DMS153 treated with DMSO at 0.1 percent for 48 hours (cell line): ENCODE results near the gene EPHA2.
"Not testable (repeated sequence)": the region's sequence is repeated elsewhere in the genome, so short reads cannot be mapped to it uniquely, and the experiment has no call there.

Source experiments
- DNase-seq: peaks from one replicate; lab custom pipeline; 2025; ENCODE audit not compliant: unreplicated experiment; lab: John Stamatoyannopoulos, UW

EPHA2 gene

GRCh38 chr1:16122350-16122881 is 33.5 kb downstream of the EPHA2 start:
- no peak for DNase-seq

- peak; percentile 20 for DNase-seq
Observed at GRCh38 chr1:16120940-16121410, 34.9 kb downstream of the EPHA2 start.

- no peak for DNase-seq
Observed at GRCh38 chr1:16120407-16120806, 35.5 kb downstream of the EPHA2 start.

GRCh38 chr1:16119926-16120325 is 35.9 kb downstream of the EPHA2 start:
- no peak for DNase-seq

- DNase-seq: no peak
Observed at GRCh38 chr1:16119504-16119903, 36.4 kb downstream of the EPHA2 start.

GRCh38 chr1:16118706-16119105 is 37.2 kb downstream of the EPHA2 start:
- DNase-seq: no peak

GRCh38 chr1:16117936-16118335 is 37.9 kb downstream of the EPHA2 start:
- DNase-seq: no peak

- no peak for DNase-seq
Observed at GRCh38 chr1:16117369-16117768, 38.5 kb downstream of the EPHA2 start.

GRCh38 chr1:16116625-16117024 is 39.2 kb downstream of the EPHA2 start:
- no peak for DNase-seq

GRCh38 chr1:16116002-16116401 is 39.9 kb downstream of the EPHA2 start:
- no peak for DNase-seq

- no peak for DNase-seq
Observed at GRCh38 chr1:16115468-16115983, 40.3 kb downstream of the EPHA2 start.

GRCh38 chr1:16114527-16115467 is 41.1 kb downstream of the EPHA2 start:
- no peak for DNase-seq

GRCh38 chr1:16112596-16113555 is 43.0 kb downstream of the EPHA2 start:
- no peak for DNase-seq

GRCh38 chr1:16111771-16112595 is 43.9 kb downstream of the EPHA2 start:
- no peak for DNase-seq

- DNase-seq: no peak
Observed at GRCh38 chr1:16110884-16111283, 45.0 kb downstream of the EPHA2 start.

- no peak for DNase-seq
Observed at GRCh38 chr1:16110456-16110855, 45.4 kb downstream of the EPHA2 start.

GRCh38 chr1:16109571-16109970 is 46.3 kb downstream of the EPHA2 start:
- DNase-seq: no peak

GRCh38 chr1:16107039-16107438 is 48.8 kb downstream of the EPHA2 start:
- DNase-seq: not testable (repeated sequence)

GRCh38 chr1:16101623-16102022 is 54.2 kb downstream of the EPHA2 start:
- DNase-seq: no peak

GRCh38 chr1:16099412-16099811 is 56.5 kb downstream of the EPHA2 start:
- no peak for DNase-seq
